GM13976 (cell line): Measurements from ENCODE around the gene DYNLT2.
A peak's percentile ranks its signal among the peaks of the same experiment; 100 is the strongest.

ENCODE experiments used
- DNase-seq: peaks from one replicate; pipeline ENCODE4 v3.0.0; 2012; ENCODE audit warnings: low spot score
- CTCF ChIP-seq: IDR thresholded peaks from 2 replicates; pipeline ENCODE4 v1.5.1; 2012; ENCODE audit warnings: borderline replicate concordance, mild to moderate bottlenecking; ENCODE audit not compliant: insufficient read depth; ENCODE audit errors: extremely low read depth, missing control alignments, control extremely low read depth
- in situ Hi-C: fragments of 300-500 bp; cut with MboI; formaldehyde crosslinking; loops from one replicate; pipeline ENCODE4 v1.12.0; 2022; ENCODE audit warnings: low sequenced_read_pairs, mixed read lengths, inconsistent platforms; ENCODE audit not compliant: unreplicated experiment

DYNLT2 gene

GRCh38 chr6:169795196-169795595 is 43.8 kb upstream of the DYNLT2 start:
- no peak for DNase-seq
- in situ Hi-C loops: no loop called here
- TF ChIP-seq CTCF: no peak

- in situ Hi-C loops: no loop called here
- TF ChIP-seq CTCF: no peak
- DNase-seq: no peak
Measured at GRCh38 chr6:169794317-169795055, 43.1 kb upstream of the DYNLT2 start.

GRCh38 chr6:169793408-169793807 is 42.0 kb upstream of the DYNLT2 start:
- in situ Hi-C loops: no loop called here
- no peak for TF ChIP-seq CTCF
- no peak for DNase-seq

GRCh38 chr6:169792306-169793015 is 41.1 kb upstream of the DYNLT2 start:
- DNase-seq: no peak
- TF ChIP-seq CTCF: no peak
- in situ Hi-C loops: no loop called here

- DNase-seq: no peak
- in situ Hi-C loops: no loop called here
- no peak for TF ChIP-seq CTCF
Measured at GRCh38 chr6:169791721-169792131, 40.4 kb upstream of the DYNLT2 start.

- TF ChIP-seq CTCF: peak; percentile 94
- DNase-seq: peak; percentile 91
- in situ Hi-C loops: no loop called here
Measured at GRCh38 chr6:169789944-169790927, 38.9 kb upstream of the DYNLT2 start.
